ENCODE results near the gene GRID2. TPM values are rescaled to one million over a fixed set of nuclear protein-coding genes. Genes with fewer than 3 reads are reported as not detected.
A peak's percentile ranks its signal among the peaks of the same experiment; 100 is the strongest.

The GRID2 gene
- total and polyA plus RNA-seq, 11 donors: 0.29 to 0.38 (median 0.33) TPM; not detected in 8

DNA sequence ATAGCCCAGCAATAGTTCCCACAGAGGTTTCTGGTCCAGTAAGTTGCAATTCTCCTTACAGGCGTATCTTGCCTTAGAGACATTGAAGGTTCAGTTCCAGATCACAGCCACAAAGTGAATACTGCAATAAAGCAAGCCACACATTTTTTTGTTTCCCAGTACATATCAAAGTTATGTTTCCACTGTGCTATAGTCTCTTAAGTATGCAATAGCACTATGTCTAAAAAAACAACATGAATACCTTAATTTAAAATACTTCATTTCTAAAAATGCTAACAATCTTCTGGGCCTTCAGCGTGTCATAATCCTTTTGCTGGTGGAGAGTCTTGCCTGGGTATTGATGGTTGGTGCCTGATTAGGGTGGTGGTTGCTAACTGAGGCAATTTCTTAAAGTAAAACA is 659.1 kb downstream of the GRID2 start:
- 86 to 92% (median 88%) methylated on average over 2 of the region's 2 CpGs for WGBS, 4 donors
- no peaks in the 10 kb centered on the region for H3K36me3 ChIP-seq
- no peak overlapping the region for H3K27ac ChIP-seq
- no peaks in the 10 kb centered on the region for H3K27me3 ChIP-seq
- H3K4me3 ChIP-seq: no peak overlapping the region
- H3K9me3 ChIP-seq: peaks cover 0 to 7% (median 0%) of the 10 kb centered on the region in 12 donors
- DNase-seq (no peak), ATAC-seq (no peak)
- intact Hi-C loops (cut with DNase I): no loop called here
- TF ChIP-seq CTCF (IDR thresholded peaks at IDR 0.05): no peak
- no peak for TF ChIP-seq POLR2A (IDR thresholded peaks at IDR 0.05)
- H3K4me1 ChIP-seq: no peaks in the 10 kb centered on the region

- Histone ChIP-seq H3K27me3 (no peaks in the 10 kb centered on the region), H3K27ac (no peak overlapping the region), H3K4me3 (no peak overlapping the region), H3K4me1 (no peaks in the 10 kb centered on the region), H3K36me3 (no peaks in the 10 kb centered on the region), H3K9me3 (peaks cover 0 to 10% (median 0%) of the 10 kb centered on the region in 12 donors)
- intact Hi-C loops (cut with DNase I): no loop called here
- 51 to 73% (median 57%) methylated on average over 1 of the region's 1 CpG for WGBS, 4 donors
- ATAC-seq: no peak
- DNase-seq: no peak
- TF ChIP-seq CTCF (IDR thresholded peaks at IDR 0.05) (no peak), POLR2A (IDR thresholded peaks at IDR 0.05) (no peak)
Observed at GRCh38 chr4:92968556-92968955, 664.8 kb downstream of the GRID2 start.

DNA sequence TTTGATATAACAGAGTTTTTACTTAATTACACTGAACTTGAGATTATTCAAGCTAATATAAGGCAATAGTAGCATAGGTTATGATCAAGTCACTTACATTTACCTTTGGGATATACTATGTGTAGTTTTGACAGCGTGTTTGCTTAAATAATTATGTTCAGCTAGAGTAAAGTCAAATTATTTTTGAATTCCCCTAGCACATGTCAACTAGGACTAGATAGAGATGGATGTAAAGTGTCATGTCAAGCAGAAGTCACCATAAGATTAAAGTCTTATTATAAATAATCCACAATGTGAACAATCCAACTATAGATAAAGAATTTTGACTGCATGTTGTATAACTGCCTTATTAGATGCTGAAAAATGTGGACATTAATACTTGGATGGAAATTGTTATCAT is 665.2 kb downstream of the GRID2 start:
- ATAC-seq: no peak
- no peak for TF ChIP-seq POLR2A (IDR thresholded peaks at IDR 0.05)
- TF ChIP-seq CTCF (IDR thresholded peaks at IDR 0.05): no peak
- 72 to 90% (median 81%) methylated on average over 1 of the region's 1 CpG for WGBS, 4 donors
- H3K4me1 ChIP-seq: no peaks in the 10 kb centered on the region
- no peaks in the 10 kb centered on the region for H3K27me3 ChIP-seq
- H3K9me3 ChIP-seq: peaks cover 0 to 14% (median 0%) of the 10 kb centered on the region in 12 donors
- DNase-seq: no peak
- H3K36me3 ChIP-seq: no peaks in the 10 kb centered on the region
- no peak overlapping the region for H3K27ac ChIP-seq
- no peak overlapping the region for H3K4me3 ChIP-seq
- intact Hi-C loops (cut with DNase I): no loop called here

GRCh38 chr4:92969650-92970379 is 666.0 kb downstream of the GRID2 start:
- Histone ChIP-seq H3K36me3 (no peaks in the 10 kb centered on the region), H3K4me3 (no peak overlapping the region), H3K4me1 (no peaks in the 10 kb centered on the region), H3K27me3 (no peaks in the 10 kb centered on the region), H3K27ac (peak overlapping the region in 1 of 12 donors; percentile 36), H3K9me3 (peaks cover 0 to 14% (median 0%) of the 10 kb centered on the region in 12 donors)
- no peak for DNase-seq
- intact Hi-C loops (cut with DNase I): no loop called here
- peak in 1 of 4 donors; percentile 73 for ATAC-seq
- 72 to 79% (median 72%) methylated on average over 4 of the region's 4 CpGs for WGBS, 4 donors
- TF ChIP-seq CTCF (IDR thresholded peaks at IDR 0.05) (no peak), POLR2A (IDR thresholded peaks at IDR 0.05) (no peak)
